Suprapubic skin (tissue), 4 donors: ENCODE results near the gene ANKRD44. TPM values are rescaled to one million over a fixed set of nuclear protein-coding genes. Genes with fewer than 3 reads are reported as not detected.

ENCODE experiments used
- DNase-seq, 2 donors: peaks; one replicate each; pipeline ENCODE4 v3.0.0-alpha.2; 2019; ENCODE audit warnings: low spot score in 2 of 2
- H3K27ac ChIP-seq: fragments of 200-600 bp; sonication (generic); one replicate; pipeline ENCODE4 v1.5.1; 2019
- H3K27me3 ChIP-seq: fragments of 200-600 bp; sonication (generic); one replicate; pipeline ENCODE4 v1.5.1; 2019
- H3K36me3 ChIP-seq: fragments of 200-600 bp; sonication (generic); one replicate; pipeline ENCODE4 v1.5.1; 2019
- H3K4me1 ChIP-seq: fragments of 200-600 bp; sonication (generic); one replicate; pipeline ENCODE4 v1.5.1; 2019
- H3K4me3 ChIP-seq: fragments of 200-600 bp; sonication (generic); one replicate; pipeline ENCODE4 v1.5.1; 2019; ENCODE audit warnings: mild to moderate bottlenecking
- H3K9me3 ChIP-seq: fragments of 200-600 bp; sonication (generic); one replicate; pipeline ENCODE4 v1.5.1; 2019
- EP300 ChIP-seq: sonication (generic); formaldehyde crosslinking; IDR thresholded peaks from one replicate; pipeline ENCODE4 v1.6.1; 2017; ENCODE audit warnings: antibody characterized with exemption
- POLR2A ChIP-seq, 2 donors: fragments of 450-650 bp; IDR thresholded peaks; one replicate each; pipeline ENCODE4 v1.6.1; 2017; ENCODE audit warnings: antibody characterized with exemption in 2 of 2, mild to moderate bottlenecking in 2 of 2, moderate library complexity in 2 of 2
- POLR2AphosphoS5 ChIP-seq, 3 donors: sonication (generic); formaldehyde crosslinking; IDR thresholded peaks; one replicate each; pipeline ENCODE4 v1.6.1; 2017; ENCODE audit warnings: antibody characterized with exemption in 3 of 3
- WGBS: methylation state at CpG from one replicate; pipeline ENCODE4 v1.1.5; 2018; 5-methylcytosine and 5-hydroxymethylcytosine counted together
- total RNA-seq, 4 donors: library from RNA; depleted of rRNA; stranded (reverse); fragments of >200 nt; gene quantifications; one replicate each; pipeline ENCODE4 v1.1.0, GENCODE V29; 2016
- TF ChIP-seq, protein P1 (sequence below), 2 donors: fragments of 200-600 bp in 1 of 2; fragments of 450-650 bp in 1 of 2; sonication (generic) in 1 of 2; IDR thresholded peaks; one replicate each; pipeline ENCODE4 v1.5.1; 2016 to 2019; ENCODE audit warnings: antibody characterized with exemption in 2 of 2, mild to moderate bottlenecking in 1 of 2, moderate library complexity in 1 of 2

Gene ANKRD44
- total RNA-seq, 4 donors from 2014 or later = 6.3 to 34.4 (median 17.8) TPM

DNA sequence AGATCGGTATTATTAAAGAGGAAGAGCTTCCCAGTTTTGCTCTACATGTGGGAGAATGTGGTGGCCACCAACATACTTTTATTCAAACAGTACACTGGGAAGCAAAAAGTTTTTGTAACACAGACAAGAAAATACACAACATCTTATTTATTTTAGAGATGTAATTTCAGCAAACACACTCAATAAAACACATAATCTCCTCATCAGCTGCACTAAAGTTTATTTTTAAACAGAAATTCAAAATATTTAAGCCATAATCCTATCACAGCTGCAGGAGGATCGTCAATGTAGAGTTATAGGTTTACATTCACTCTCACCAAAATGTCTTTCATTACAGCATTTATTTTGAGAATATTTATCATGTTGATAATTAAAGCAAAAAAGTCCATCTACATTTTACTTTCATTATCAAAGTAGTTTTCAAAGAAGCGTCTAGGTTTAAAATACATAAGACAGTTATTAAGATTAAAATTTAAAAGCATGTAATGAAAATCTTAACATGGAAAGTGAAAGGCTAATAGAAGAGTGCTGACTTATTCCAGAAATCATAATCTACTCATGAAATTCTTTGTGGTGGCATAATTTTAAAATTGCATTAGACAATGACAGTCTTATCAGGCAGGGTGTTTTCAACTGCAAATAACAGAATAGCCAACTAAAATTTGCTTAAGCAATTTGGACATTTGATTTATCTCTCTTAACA lies 61.0 kb downstream of the ANKRD44 start:
- Histone ChIP-seq H3K27ac (no peak overlapping the region), H3K27me3 (no peaks in the 10 kb centered on the region), H3K36me3 (no peaks in the 10 kb centered on the region), H3K9me3 (no peaks in the 10 kb centered on the region), H3K4me3 (no peak overlapping the region), H3K4me1 (no peaks in the 10 kb centered on the region)
- no peak for DNase-seq
- 81% methylated on average over 3 of the region's 3 CpGs for WGBS
- TF ChIP-seq, protein P1, sequence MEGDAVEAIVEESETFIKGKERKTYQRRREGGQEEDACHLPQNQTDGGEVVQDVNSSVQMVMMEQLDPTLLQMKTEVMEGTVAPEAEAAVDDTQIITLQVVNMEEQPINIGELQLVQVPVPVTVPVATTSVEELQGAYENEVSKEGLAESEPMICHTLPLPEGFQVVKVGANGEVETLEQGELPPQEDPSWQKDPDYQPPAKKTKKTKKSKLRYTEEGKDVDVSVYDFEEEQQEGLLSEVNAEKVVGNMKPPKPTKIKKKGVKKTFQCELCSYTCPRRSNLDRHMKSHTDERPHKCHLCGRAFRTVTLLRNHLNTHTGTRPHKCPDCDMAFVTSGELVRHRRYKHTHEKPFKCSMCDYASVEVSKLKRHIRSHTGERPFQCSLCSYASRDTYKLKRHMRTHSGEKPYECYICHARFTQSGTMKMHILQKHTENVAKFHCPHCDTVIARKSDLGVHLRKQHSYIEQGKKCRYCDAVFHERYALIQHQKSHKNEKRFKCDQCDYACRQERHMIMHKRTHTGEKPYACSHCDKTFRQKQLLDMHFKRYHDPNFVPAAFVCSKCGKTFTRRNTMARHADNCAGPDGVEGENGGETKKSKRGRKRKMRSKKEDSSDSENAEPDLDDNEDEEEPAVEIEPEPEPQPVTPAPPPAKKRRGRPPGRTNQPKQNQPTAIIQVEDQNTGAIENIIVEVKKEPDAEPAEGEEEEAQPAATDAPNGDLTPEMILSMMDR (IDR thresholded peaks at IDR 0.05) = no peak
- TF ChIP-seq POLR2A (IDR thresholded peaks at IDR 0.05) (no peak), EP300 (no peak), POLR2AphosphoS5 (IDR thresholded peaks at IDR 0.05) (no peak)

DNA sequence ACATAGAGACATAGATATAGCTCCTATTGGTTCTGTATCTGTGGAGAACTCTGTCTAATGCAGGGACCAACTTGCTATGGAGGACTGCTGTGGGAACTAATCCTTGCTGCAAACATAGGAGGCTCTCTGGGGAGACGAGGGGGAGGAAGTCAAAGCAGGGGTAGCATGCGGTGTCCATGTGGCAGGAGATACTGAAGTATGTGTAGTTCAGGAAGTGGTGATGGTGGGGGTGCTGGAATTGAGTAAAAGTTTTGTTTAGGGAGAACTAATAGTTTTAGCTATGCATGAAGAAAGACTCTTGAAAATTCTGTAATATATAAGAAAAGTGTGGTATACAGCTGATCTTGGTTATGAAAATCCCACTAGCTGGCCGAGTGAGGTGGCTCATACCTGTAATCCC lies 62.0 kb downstream of the ANKRD44 start:
- no peaks in the 10 kb centered on the region for H3K9me3 ChIP-seq
- no peaks in the 10 kb centered on the region for H3K27me3 ChIP-seq
- H3K27ac ChIP-seq = no peak overlapping the region
- WGBS = 77% methylated on average over 3 of the region's 3 CpGs
- H3K36me3 ChIP-seq = no peaks in the 10 kb centered on the region
- no peaks in the 10 kb centered on the region for H3K4me1 ChIP-seq
- no peak overlapping the region for H3K4me3 ChIP-seq
- no peak for TF ChIP-seq POLR2AphosphoS5 (IDR thresholded peaks at IDR 0.05)
- TF ChIP-seq, protein P1 (IDR thresholded peaks at IDR 0.05) = no peak
- TF ChIP-seq POLR2A (IDR thresholded peaks at IDR 0.05) = no peak
- TF ChIP-seq EP300 = no peak
- DNase-seq = no peak

DNA sequence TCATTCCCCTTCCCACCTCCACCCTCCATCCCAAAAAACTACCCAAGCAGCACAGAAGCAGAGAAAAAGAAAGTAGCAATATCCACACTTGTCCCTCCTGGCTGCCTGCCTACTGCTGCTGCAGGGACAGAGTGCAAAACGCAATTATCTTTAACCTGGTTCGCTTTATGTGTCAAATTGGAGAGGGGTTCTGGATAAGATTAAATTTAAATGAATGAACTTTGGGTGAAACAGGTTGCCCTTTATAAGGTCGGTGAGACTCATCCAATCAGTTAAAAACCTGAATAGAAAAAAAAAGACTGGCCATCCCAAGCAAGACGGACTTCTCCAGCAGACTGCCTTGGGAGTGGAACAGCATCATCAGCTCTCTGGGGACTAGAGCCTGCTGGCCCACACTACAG lies 62.6 kb downstream of the ANKRD44 start:
- 89% methylated on average over 4 of the region's 4 CpGs for WGBS
- DNase-seq = no peak
- H3K4me1 ChIP-seq = no peaks in the 10 kb centered on the region
- H3K36me3 ChIP-seq = no peaks in the 10 kb centered on the region
- no peaks in the 10 kb centered on the region for H3K9me3 ChIP-seq
- H3K4me3 ChIP-seq = no peak overlapping the region
- TF ChIP-seq POLR2AphosphoS5 (IDR thresholded peaks at IDR 0.05) (no peak), EP300 (no peak), POLR2A (IDR thresholded peaks at IDR 0.05) (no peak)
- TF ChIP-seq, protein P1 (IDR thresholded peaks at IDR 0.05) = no peak
- no peaks in the 10 kb centered on the region for H3K27me3 ChIP-seq
- no peak overlapping the region for H3K27ac ChIP-seq

DNA sequence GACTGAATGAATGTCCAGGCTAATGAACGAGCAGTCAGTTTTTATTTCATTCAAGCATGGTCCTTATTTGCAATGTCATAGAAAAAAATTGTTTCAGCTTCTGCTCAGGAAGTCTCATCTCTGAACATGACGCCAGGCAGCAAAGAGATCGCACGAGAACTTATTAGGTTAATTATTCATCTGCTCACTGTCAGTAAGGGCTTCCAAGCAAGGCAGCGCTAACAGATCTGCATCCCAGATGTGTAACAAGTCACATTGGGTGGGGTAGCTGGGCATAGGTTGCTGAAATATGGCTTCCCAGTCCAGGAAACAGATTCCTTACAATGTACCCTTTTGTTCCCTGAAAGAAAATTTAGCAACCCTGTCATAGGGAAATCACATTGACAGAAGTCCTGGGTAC lies 63.5 kb downstream of the ANKRD44 start:
- TF ChIP-seq POLR2A (IDR thresholded peaks at IDR 0.05) = no peak
- no peak for TF ChIP-seq EP300
- TF ChIP-seq POLR2AphosphoS5 (IDR thresholded peaks at IDR 0.05) = no peak
- TF ChIP-seq, protein P1 (IDR thresholded peaks at IDR 0.05) = no peak
- no peaks in the 10 kb centered on the region for H3K36me3 ChIP-seq
- H3K9me3 ChIP-seq = no peaks in the 10 kb centered on the region
- WGBS = 61% methylated on average over 5 of the region's 5 CpGs
- H3K4me1 ChIP-seq = no peaks in the 10 kb centered on the region
- H3K27ac ChIP-seq = no peak overlapping the region
- no peak overlapping the region for H3K4me3 ChIP-seq
- no peaks in the 10 kb centered on the region for H3K27me3 ChIP-seq
- no peak for DNase-seq

DNA sequence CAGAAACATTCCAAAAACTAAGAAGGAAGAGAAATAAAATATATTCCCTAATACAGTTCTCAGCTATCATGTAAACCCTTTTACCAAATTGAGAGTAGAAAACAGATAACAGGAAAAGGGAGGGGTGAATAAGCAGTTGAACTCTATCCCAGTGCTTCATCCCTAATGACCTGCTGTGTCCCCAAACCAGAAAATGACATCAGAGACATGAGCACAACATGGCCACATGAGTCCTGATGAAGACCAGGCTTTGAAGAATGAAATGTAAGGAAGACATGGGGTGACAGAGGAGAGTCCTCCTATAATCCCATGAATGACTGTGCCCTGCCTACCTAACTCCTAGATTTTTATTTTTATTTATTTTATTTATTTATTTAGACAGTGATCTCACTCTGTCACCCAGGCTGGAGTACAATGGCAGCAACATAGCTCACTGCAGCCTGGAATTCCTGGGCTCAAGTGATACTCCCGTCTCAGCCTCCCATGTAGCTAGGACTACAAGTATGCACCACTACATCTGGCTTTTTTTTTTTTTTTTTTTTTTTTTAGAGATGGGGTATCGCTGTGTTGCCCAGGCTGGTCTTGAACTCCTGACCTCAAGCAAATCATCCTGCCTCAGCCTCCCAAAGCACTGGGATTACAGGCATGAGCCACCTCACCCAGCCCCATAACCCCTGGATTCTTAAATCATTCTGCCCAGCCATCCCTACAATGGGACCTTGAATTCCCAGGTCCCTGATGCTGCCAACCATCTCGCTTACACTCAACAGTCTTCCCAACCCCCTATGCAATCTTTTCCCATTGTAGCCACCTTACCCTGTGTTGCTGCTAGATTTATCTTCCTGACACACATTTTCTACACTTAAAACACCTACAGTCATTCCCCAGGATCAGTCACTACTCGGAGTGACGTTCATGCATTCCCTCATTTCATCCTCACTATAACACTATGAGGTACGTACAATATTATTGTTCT lies 64.5 kb downstream of the ANKRD44 start:
- TF ChIP-seq POLR2A (IDR thresholded peaks at IDR 0.05) (no peak), POLR2AphosphoS5 (IDR thresholded peaks at IDR 0.05) (no peak), EP300 (no peak)
- TF ChIP-seq, protein P1 (IDR thresholded peaks at IDR 0.05) = no peak
- Histone ChIP-seq H3K36me3 (no peaks in the 10 kb centered on the region), H3K4me3 (no peak overlapping the region), H3K9me3 (no peaks in the 10 kb centered on the region), H3K27me3 (no peaks in the 10 kb centered on the region), H3K27ac (no peak overlapping the region), H3K4me1 (no peaks in the 10 kb centered on the region)
- no peak for DNase-seq
- 94% methylated on average over 6 of the region's 6 CpGs for WGBS
